Right atrium auricular region (tissue), 2 donors: ENCODE data around the gene IL23A. TPM values are rescaled to one million over a fixed set of nuclear protein-coding genes. Genes with fewer than 3 reads are reported as not detected.

Source experiments
- DNase-seq: peaks from one replicate; pipeline ENCODE4 v3.0.0-alpha.2; 2019; ENCODE audit warnings: low spot score
- H3K27ac ChIP-seq, 2 donors: fragments of 200-600 bp; sonication (generic); 1 replicate in 1 of 2; 2 replicates in 1 of 2; pipeline ENCODE4 v1.5.1; 2016 to 2019
- H3K27me3 ChIP-seq, 2 donors: fragments of 200-600 bp; sonication (generic); one replicate each; pipeline versions ENCODE4 v1.5.1 to v1.6.0; 2017 to 2019
- H3K36me3 ChIP-seq: fragments of 200-600 bp; sonication (generic); one replicate; pipeline ENCODE4 v1.5.1; 2016
- H3K4me1 ChIP-seq, 2 donors: fragments of 200-600 bp; sonication (generic); one replicate each; pipeline versions ENCODE4 v1.5.1 to v1.6.0; 2017 to 2019
- H3K4me3 ChIP-seq, 2 donors: fragments of 200-600 bp; sonication (generic); 1 replicate in 1 of 2; 2 replicates in 1 of 2; pipeline ENCODE4 v1.5.1; 2017 to 2019; ENCODE audit warnings: mild to moderate bottlenecking in 1 of 2, moderate library complexity in 1 of 2
- H3K9me3 ChIP-seq, 2 donors: fragments of 200-600 bp; sonication (generic); one replicate each; pipeline ENCODE4 v1.5.1; 2019
- CTCF ChIP-seq, 2 donors: fragments of 200-600 bp; sonication (generic); IDR thresholded peaks; one replicate each; pipeline ENCODE4 v1.5.1; 2019; ENCODE audit warnings: antibody characterized with exemption in 2 of 2
- total RNA-seq, 2 donors: library from RNA; depleted of rRNA; stranded (reverse); fragments of >200 nt; gene quantifications; one replicate each; pipeline ENCODE4 v1.1.0, GENCODE V29; 2016

The IL23A gene
- not detected for total RNA-seq

DNA sequence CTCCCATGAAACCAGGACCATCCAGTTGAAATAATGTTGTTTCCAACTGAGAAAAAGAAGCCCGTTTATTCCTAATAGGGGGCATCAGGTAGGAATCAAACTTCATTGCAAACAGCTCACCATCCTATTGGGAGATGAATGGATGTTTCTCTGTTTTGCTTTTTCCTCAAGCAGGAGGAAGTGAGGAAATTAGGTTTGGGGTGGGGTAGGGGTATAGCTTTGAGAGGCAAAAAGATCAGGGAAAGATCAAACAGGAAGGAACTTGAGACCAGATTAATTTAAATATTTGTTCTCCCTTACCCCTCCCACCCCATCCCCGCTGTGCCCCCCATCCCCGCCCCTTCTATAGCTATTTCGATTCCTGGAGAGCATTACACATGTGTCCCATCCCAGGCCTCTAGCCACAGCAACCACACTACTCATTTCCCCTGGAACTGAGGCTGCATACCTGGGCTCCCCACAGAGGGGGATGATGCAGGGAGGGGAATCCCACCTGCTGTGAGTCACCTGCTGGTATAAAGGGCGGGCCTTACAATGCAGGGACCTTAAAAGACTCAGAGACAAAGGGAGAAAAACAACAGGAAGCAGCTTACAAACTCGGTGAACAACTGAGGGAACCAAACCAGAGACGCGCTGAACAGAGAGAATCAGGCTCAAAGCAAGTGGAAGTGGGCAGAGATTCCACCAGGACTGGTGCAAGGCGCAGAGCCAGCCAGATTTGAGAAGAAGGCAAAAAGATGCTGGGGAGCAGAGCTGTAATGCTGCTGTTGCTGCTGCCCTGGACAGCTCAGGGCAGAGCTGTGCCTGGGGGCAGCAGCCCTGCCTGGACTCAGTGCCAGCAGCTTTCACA, at the start of gene IL23A:
IL23A (plus strand) TSS at position 577 of the 850 bp plus-strand sequence; CDS start at position 738, 161 bp downstream.
- H3K27me3 ChIP-seq = no peaks in the 10 kb centered on the region
- DNase-seq = no peak
- no peak within 1 kb of the TSS for H3K4me3 ChIP-seq
- H3K27ac ChIP-seq = no peak within 1 kb of the TSS
- peaks cover 8% of the 10 kb centered on the region for H3K36me3 ChIP-seq
- TF ChIP-seq CTCF (IDR thresholded peaks at IDR 0.05) = no peak
- H3K4me1 ChIP-seq = peaks cover 0 to 6% of the 10 kb centered on the region in 2 donors
- no peaks in the 10 kb centered on the region for H3K9me3 ChIP-seq

GRCh38 chr12:56293795-56294194, 44.9 kb upstream of the IL23A start:
- no peaks in the 10 kb centered on the region for H3K9me3 ChIP-seq
- no peak overlapping the region for H3K27ac ChIP-seq
- no peak overlapping the region for H3K4me3 ChIP-seq
- no peak for DNase-seq
- peaks cover 0 to 58% of the 10 kb centered on the region in 2 donors for H3K4me1 ChIP-seq
- H3K36me3 ChIP-seq = peaks cover 19% of the 10 kb centered on the region
- no peak for TF ChIP-seq CTCF (IDR thresholded peaks at IDR 0.05)
- no peaks in the 10 kb centered on the region for H3K27me3 ChIP-seq

DNA sequence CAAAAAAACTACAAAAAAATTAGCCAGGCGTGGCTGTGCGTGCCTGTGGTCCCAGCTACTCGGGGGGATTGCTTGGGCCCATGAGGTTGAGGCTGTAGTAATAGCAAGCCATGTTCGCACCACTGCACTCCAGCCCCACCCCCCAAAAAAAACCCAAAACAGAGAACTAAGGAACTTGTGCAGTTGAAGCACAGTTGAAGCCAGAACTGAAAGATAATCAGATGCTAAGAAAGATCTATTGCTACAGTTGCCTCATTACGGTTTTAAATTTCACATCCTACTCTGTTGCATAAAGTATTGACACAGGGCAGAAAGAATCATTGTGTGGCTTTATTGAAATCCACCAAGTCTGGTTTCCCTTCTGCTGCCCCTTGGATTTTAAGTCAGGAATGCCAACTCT, 42.4 kb upstream of the IL23A start:
- no peak overlapping the region for H3K27ac ChIP-seq

GRCh38 chr12:56297400-56297799, 41.3 kb upstream of the IL23A start:
- Histone ChIP-seq H3K4me3 (no peak overlapping the region), H3K36me3 (peaks cover 9% of the 10 kb centered on the region), H3K27ac (no peak overlapping the region), H3K27me3 (no peaks in the 10 kb centered on the region), H3K9me3 (no peaks in the 10 kb centered on the region), H3K4me1 (peaks cover 0 to 69% of the 10 kb centered on the region in 2 donors)
- TF ChIP-seq CTCF (IDR thresholded peaks at IDR 0.05) = no peak
- no peak for DNase-seq

More for the DNA sequence above, 42.4 kb upstream of the IL23A start:
- no peaks in the 10 kb centered on the region for H3K27me3 ChIP-seq
- H3K4me1 ChIP-seq = peaks cover 0 to 65% of the 10 kb centered on the region in 2 donors
- peaks cover 13% of the 10 kb centered on the region for H3K36me3 ChIP-seq
- DNase-seq = no peak
- H3K9me3 ChIP-seq = no peaks in the 10 kb centered on the region
- no peak for TF ChIP-seq CTCF (IDR thresholded peaks at IDR 0.05)
- no peak overlapping the region for H3K4me3 ChIP-seq

DNA sequence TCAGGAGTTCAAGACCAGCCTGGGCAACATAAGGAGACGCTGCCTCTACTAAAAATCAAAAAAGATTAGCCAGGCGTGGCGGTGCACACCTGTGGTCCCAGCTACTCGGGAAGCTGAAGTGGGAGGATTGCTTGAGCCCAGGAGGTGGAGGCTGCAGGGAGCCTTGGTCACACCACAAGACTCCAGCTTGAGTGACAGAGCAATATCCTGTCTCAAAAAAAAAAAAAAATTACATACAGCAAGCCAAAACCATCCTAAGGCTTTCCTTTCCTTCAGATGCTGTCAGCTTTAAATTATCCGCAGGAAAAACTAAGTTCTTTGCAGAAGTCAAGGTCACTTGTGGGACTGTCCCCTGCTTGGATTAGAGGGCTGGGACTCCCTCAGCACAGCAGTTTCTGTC, 39.9 kb upstream of the IL23A start:
- DNase-seq = no peak
- no peak for TF ChIP-seq CTCF (IDR thresholded peaks at IDR 0.05)

More for the DNA sequence above, 39.9 kb upstream of the IL23A start:
- Histone ChIP-seq H3K9me3 (no peaks in the 10 kb centered on the region), H3K27me3 (no peaks in the 10 kb centered on the region), H3K4me1 (peaks cover 0 to 58% of the 10 kb centered on the region in 2 donors), H3K27ac (peak overlapping the region; percentile 88 to 91), H3K36me3 (peaks cover 9% of the 10 kb centered on the region), H3K4me3 (peak overlapping the region; percentile 65 to 90)
